Uterus (tissue), 4 donors: ENCODE measurements around the gene WDR64. TPM values are rescaled to one million over a fixed set of nuclear protein-coding genes. Genes with fewer than 3 reads are reported as not detected.
"Not testable (repeated sequence)": the region's sequence is repeated elsewhere in the genome, so short reads cannot be mapped to it uniquely, and the experiment has no call there.

Source experiments
- DNase-seq, 2 donors: peaks; one replicate each; pipeline ENCODE4 v3.0.0-alpha.2; 2019 to 2020
- H3K27ac ChIP-seq, 2 donors: fragments of 200-600 bp; sonication (generic); 1 replicate in 1 of 2; 2 replicates in 1 of 2; pipeline ENCODE4 v1.5.1; 2016 to 2018
- H3K27me3 ChIP-seq, 2 donors: fragments of 200-600 bp; sonication (generic); one replicate each; pipeline ENCODE4 v1.5.1; 2018 to 2019; ENCODE audit warnings: control low read depth in 1 of 2
- H3K36me3 ChIP-seq, 2 donors: fragments of 200-600 bp; sonication (generic); one replicate each; pipeline ENCODE4 v1.5.1; 2019; ENCODE audit warnings: control low read depth in 1 of 2
- H3K4me1 ChIP-seq, 2 donors: fragments of 200-600 bp; sonication (generic); one replicate each; pipeline ENCODE4 v1.5.1; 2018 to 2019; ENCODE audit warnings: control low read depth in 1 of 2
- H3K4me3 ChIP-seq, 2 donors: fragments of 200-600 bp; sonication (generic); 1 replicate in 1 of 2; 2 replicates in 1 of 2; pipeline ENCODE4 v1.5.1; 2018 to 2019; ENCODE audit warnings: mild to moderate bottlenecking in 1 of 2
- H3K9me3 ChIP-seq, 2 donors: fragments of 200-600 bp; sonication (generic); one replicate each; pipeline ENCODE4 v1.5.1; 2019; ENCODE audit warnings: control low read depth in 1 of 2
- CTCF ChIP-seq, 4 experiments: fragments of 200-600 bp in 2 of 4; fragments of 450-650 bp in 2 of 4; sonication (generic) in 2 of 4; IDR thresholded peaks; one replicate each; pipeline ENCODE4 v1.5.1; 2016 to 2019; ENCODE audit warnings: antibody characterized with exemption in 4 of 4, mild to moderate bottlenecking in 2 of 4, moderate library complexity in 1 of 4
- POLR2A ChIP-seq, 2 donors: fragments of 450-650 bp; IDR thresholded peaks; one replicate each; pipeline ENCODE4 v1.6.1; 2016; ENCODE audit warnings: antibody characterized with exemption in 2 of 2, mild to moderate bottlenecking in 1 of 2, moderate library complexity in 1 of 2
- intact Hi-C: fragments of 100-400 bp; cut with DNase I; formaldehyde crosslinking; loops from one replicate; pipeline ENCODE4 v1.15.1; 2023; ENCODE audit warnings: low total_unique reads
- total RNA-seq, 4 donors: library from RNA; depleted of rRNA in 3 of 4; stranded (reverse); fragments of >200 nt in 3 of 4; gene quantifications; one replicate each; pipeline versions ENCODE4 v1.1.0 to v1.2.4, GENCODE V29; 2014 to 2023
- donor health status: DM: yes; HTN: yes; CAD: no.

The WDR64 gene
- total RNA-seq, 4 donors from 2014 or later, result 0.21 TPM; not detected in 3

- Histone ChIP-seq H3K27me3 (no peaks in the 10 kb centered on the region), H3K9me3 (no peaks in the 10 kb centered on the region)
- intact Hi-C loops, result no loop called here
These were observed 137.0 kb downstream of the WDR64 start for GRCh38 chr1:241789061-241789460.

GRCh38 chr1:241799416-241799815, 147.3 kb downstream of the WDR64 start:
- Histone ChIP-seq H3K9me3 (no peaks in the 10 kb centered on the region), H3K36me3 (no peaks in the 10 kb centered on the region), H3K27ac (no peak overlapping the region), H3K4me1 (no peaks in the 10 kb centered on the region), H3K4me3 (no peak overlapping the region), H3K27me3 (no peaks in the 10 kb centered on the region)
- no peak for TF ChIP-seq CTCF (IDR thresholded peaks at IDR 0.05)
- TF ChIP-seq POLR2A (IDR thresholded peaks at IDR 0.05), result no peak
- DNase-seq, result no peak
- intact Hi-C loops, result no loop called here

More at GRCh38 chr1:241789061-241789460, 137.0 kb downstream of the WDR64 start:
- TF ChIP-seq POLR2A (IDR thresholded peaks at IDR 0.05) (no peak), CTCF (IDR thresholded peaks at IDR 0.05) (no peak)
- Histone ChIP-seq H3K4me3 (no peak overlapping the region), H3K27ac (no peak overlapping the region), H3K4me1 (no peaks in the 10 kb centered on the region), H3K36me3 (no peaks in the 10 kb centered on the region)
- DNase-seq, result no peak

GRCh38 chr1:241800640-241801039, 148.6 kb downstream of the WDR64 start:
- no peak for DNase-seq
- Histone ChIP-seq H3K4me3 (no peak overlapping the region), H3K4me1 (no peaks in the 10 kb centered on the region), H3K27ac (no peak overlapping the region), H3K9me3 (no peaks in the 10 kb centered on the region), H3K36me3 (no peaks in the 10 kb centered on the region), H3K27me3 (no peaks in the 10 kb centered on the region)
- no peak for TF ChIP-seq CTCF (IDR thresholded peaks at IDR 0.05)
- no peak for TF ChIP-seq POLR2A (IDR thresholded peaks at IDR 0.05)
- intact Hi-C loops, result no loop called here

- H3K36me3 ChIP-seq, result no peaks in the 10 kb centered on the region
- intact Hi-C loops, result no loop called here
- H3K27ac ChIP-seq, result no peak overlapping the region
- no peak for DNase-seq
- H3K4me1 ChIP-seq, result no peaks in the 10 kb centered on the region
- no peaks in the 10 kb centered on the region for H3K27me3 ChIP-seq
- no peak overlapping the region for H3K4me3 ChIP-seq
- TF ChIP-seq POLR2A (IDR thresholded peaks at IDR 0.05) (no peak), CTCF (IDR thresholded peaks at IDR 0.05) (no peak)
- H3K9me3 ChIP-seq, result no peaks in the 10 kb centered on the region
These were observed 150.8 kb downstream of the WDR64 start for GRCh38 chr1:241802863-241803262.

GRCh38 chr1:241804706-241805105, 152.6 kb downstream of the WDR64 start:
- H3K4me1 ChIP-seq, H3K27me3 ChIP-seq, H3K36me3 ChIP-seq, H3K27ac ChIP-seq, intact Hi-C loops, H3K4me3 ChIP-seq, DNase-seq, H3K9me3 ChIP-seq: not testable (repeated sequence)

GRCh38 chr1:241808265-241808664, 156.2 kb downstream of the WDR64 start:
- Histone ChIP-seq H3K4me3 (no peak overlapping the region), H3K36me3 (no peaks in the 10 kb centered on the region), H3K4me1 (no peaks in the 10 kb centered on the region), H3K27ac (no peak overlapping the region), H3K27me3 (no peaks in the 10 kb centered on the region), H3K9me3 (no peaks in the 10 kb centered on the region)
- no peak for DNase-seq
- no peak for TF ChIP-seq CTCF (IDR thresholded peaks at IDR 0.05)
- no peak for TF ChIP-seq POLR2A (IDR thresholded peaks at IDR 0.05)
- intact Hi-C loops, result no loop called here
